Fibroblast of skin of right biceps (primary cell): ENCODE measurements around the gene PPP2R3B.

ENCODE experiments used
- DNase-seq: peaks from one replicate; pipeline ENCODE4 v3.0.0-alpha.2; 2013

PPP2R3B gene

GRCh38 chrX:369563-370101, 17.1 kb downstream of the PPP2R3B start:
- DNase-seq = no peak

- DNase-seq = peak; percentile 70
Observed at GRCh38 chrX:368811-369562, 17.7 kb downstream of the PPP2R3B start.

- no peak for DNase-seq
Observed at GRCh38 chrX:367866-368265, 18.8 kb downstream of the PPP2R3B start.

- DNase-seq = no peak
Observed at GRCh38 chrX:367349-367748, 19.4 kb downstream of the PPP2R3B start.

- no peak for DNase-seq
Observed at GRCh38 chrX:363621-364375, 22.9 kb downstream of the PPP2R3B start.

- no peak for DNase-seq
Observed at GRCh38 chrX:362937-363620, 23.6 kb downstream of the PPP2R3B start.

GRCh38 chrX:362351-362750, 24.4 kb downstream of the PPP2R3B start:
- no peak for DNase-seq

GRCh38 chrX:361231-362145, 25.2 kb downstream of the PPP2R3B start:
- DNase-seq = no peak

- DNase-seq = no peak
Observed at GRCh38 chrX:360496-361150, 26.1 kb downstream of the PPP2R3B start.

GRCh38 chrX:358651-359143, 28.0 kb downstream of the PPP2R3B start:
- no peak for DNase-seq

GRCh38 chrX:357693-358471, 28.8 kb downstream of the PPP2R3B start:
- peak; percentile 83 for DNase-seq

- DNase-seq = no peak
Observed at GRCh38 chrX:357035-357692, 29.5 kb downstream of the PPP2R3B start.

- peak; percentile 93 for DNase-seq
Observed at GRCh38 chrX:356385-357034, 30.2 kb downstream of the PPP2R3B start.

- no peak for DNase-seq
Observed at GRCh38 chrX:355329-356050, 31.2 kb downstream of the PPP2R3B start.

GRCh38 chrX:353566-354535, 32.9 kb downstream of the PPP2R3B start:
- no peak for DNase-seq

GRCh38 chrX:352582-353314, 34.0 kb downstream of the PPP2R3B start:
- DNase-seq = no peak

GRCh38 chrX:352181-352580, 34.5 kb downstream of the PPP2R3B start:
- DNase-seq = no peak
